ENCODE measurements around the gene GIMAP2.

The GIMAP2 gene

DNA sequence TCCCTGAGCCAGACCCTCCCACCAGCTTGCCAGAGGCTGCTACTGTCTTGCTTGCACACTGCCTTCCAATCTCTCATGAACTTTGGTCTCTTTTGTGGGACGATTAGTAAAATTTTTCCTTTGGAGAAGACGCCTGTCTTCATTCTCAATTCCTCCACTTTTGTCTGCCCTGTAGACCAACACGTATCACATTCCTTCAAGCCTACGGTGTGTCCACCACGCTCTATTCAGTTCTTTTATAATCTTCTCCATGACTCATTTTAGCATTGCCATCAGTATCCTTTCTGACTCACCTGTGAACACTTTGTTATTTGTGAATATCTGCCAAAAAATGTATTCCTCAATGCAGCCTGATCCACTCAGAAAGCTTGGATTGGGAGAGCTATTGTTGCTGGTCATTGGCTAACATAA is 53.1 kb downstream of the GIMAP2 start:
- no peak for DNase-seq (ENCODE audit: extremely low read depth, low read depth)
- TF ChIP-seq, protein P1, sequence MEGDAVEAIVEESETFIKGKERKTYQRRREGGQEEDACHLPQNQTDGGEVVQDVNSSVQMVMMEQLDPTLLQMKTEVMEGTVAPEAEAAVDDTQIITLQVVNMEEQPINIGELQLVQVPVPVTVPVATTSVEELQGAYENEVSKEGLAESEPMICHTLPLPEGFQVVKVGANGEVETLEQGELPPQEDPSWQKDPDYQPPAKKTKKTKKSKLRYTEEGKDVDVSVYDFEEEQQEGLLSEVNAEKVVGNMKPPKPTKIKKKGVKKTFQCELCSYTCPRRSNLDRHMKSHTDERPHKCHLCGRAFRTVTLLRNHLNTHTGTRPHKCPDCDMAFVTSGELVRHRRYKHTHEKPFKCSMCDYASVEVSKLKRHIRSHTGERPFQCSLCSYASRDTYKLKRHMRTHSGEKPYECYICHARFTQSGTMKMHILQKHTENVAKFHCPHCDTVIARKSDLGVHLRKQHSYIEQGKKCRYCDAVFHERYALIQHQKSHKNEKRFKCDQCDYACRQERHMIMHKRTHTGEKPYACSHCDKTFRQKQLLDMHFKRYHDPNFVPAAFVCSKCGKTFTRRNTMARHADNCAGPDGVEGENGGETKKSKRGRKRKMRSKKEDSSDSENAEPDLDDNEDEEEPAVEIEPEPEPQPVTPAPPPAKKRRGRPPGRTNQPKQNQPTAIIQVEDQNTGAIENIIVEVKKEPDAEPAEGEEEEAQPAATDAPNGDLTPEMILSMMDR (IDR thresholded peaks at IDR 0.05; ENCODE audit: low read depth, low read length, missing control alignments), result no peak
- H3K4me3 ChIP-seq (replicated peaks; ENCODE audit: low read depth, low read length), result no peak overlapping the region

DNA sequence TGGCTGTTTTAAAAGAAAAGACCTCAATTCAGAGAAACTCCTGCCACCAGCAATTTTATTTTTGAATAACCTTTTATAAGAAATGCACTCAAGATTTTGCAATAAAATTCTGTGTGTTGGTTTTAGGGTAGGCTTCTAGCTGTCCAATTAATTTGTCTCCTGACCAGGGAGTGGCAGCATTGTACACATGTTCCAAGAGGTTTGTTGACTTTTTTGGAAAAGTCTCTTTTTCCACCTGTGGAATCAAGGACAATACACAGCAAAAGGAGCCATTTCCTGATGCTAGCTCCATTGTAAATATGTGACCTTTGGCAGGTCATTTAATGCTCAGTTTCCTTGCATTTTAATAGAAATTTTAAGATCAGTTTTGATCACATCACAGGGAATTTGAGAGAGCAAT is 53.5 kb downstream of the GIMAP2 start:
- no peak for DNase-seq (ENCODE audit: extremely low read depth, low read depth)
- TF ChIP-seq, protein P1 (IDR thresholded peaks at IDR 0.05; ENCODE audit: low read depth, low read length, missing control alignments), result no peak
- no peak overlapping the region for H3K4me3 ChIP-seq (replicated peaks; ENCODE audit: low read depth, low read length)

DNA sequence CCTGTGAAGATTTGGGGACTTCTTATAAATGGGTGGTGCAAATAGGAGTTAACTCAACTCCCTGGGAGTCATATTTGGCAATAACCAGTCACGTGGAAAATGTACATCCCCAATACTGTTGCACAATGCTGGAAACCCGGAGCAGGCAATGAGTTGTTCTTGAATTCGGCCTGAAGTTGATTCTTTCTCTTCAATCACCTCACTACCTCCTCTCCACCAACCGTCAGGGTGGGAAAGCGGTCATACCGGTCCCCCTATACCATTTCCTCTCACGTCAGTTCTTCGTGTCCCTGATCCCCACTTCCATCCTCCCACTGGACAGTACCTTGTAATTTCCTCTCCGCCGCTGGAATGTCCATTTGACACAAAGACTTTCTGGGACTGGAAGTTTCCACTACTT is 54.5 kb downstream of the GIMAP2 start:
- TF ChIP-seq, protein P1 (IDR thresholded peaks at IDR 0.05; ENCODE audit: low read depth, low read length, missing control alignments), result no peak
- no peak overlapping the region for H3K4me3 ChIP-seq (replicated peaks; ENCODE audit: low read depth, low read length)
- no peak for DNase-seq (ENCODE audit: extremely low read depth, low read depth)

DNA sequence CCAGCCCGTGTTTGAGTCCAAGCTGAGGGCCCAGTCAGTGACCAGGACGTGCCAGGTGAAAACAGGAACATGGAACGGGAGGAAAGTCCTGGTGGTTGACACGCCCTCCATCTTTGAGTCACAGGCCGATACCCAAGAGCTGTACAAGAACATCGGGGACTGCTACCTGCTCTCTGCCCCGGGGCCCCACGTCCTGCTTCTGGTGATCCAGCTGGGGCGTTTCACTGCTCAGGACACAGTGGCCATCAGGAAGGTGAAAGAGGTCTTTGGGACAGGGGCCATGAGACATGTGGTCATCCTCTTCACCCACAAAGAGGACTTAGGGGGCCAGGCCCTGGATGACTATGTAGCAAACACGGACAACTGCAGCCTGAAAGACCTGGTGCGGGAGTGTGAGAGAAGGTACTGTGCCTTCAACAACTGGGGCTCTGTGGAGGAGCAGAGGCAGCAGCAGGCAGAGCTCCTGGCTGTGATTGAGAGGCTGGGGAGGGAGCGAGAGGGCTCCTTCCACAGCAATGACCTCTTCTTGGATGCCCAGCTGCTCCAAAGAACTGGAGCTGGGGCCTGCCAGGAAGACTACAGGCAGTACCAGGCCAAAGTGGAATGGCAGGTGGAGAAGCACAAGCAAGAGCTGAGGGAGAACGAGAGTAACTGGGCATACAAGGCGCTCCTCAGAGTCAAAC is 56.9 kb downstream of the GIMAP2 start:
- DNase-seq (ENCODE audit: extremely low read depth, low read depth), result no peak
- TF ChIP-seq, protein P1 (IDR thresholded peaks at IDR 0.05; ENCODE audit: low read depth, low read length, missing control alignments), result no peak
- no peak overlapping the region for H3K4me3 ChIP-seq (replicated peaks; ENCODE audit: low read depth, low read length)
